ENCODE data around the gene THTPA.

THTPA gene

GRCh38 chr14:23558346-23559009 is 2.4 kb downstream of the THTPA start:
- Histone ChIP-seq H3K4me3 (ENCODE audit: low read depth, low read length) (no peak overlapping the region), H3K27ac (no peak overlapping the region), H3K36me3 (replicated peaks) (peaks cover 6% of the 10 kb centered on the region), H3K27me3 (replicated peaks) (no peaks in the 10 kb centered on the region)
- no peak for DNase-seq
- in situ Hi-C loops (cut with HindIII; ENCODE audit: low pct_ligation_motif_present, low sequenced_read_pairs) = no loop called here
- no peak for TF ChIP-seq CTCF (IDR thresholded peaks at IDR 0.05; ENCODE audit: low read depth, low read length, missing control alignments)

- peak; percentile 99 for TF ChIP-seq CTCF (IDR thresholded peaks at IDR 0.05; ENCODE audit: low read depth, low read length, missing control alignments)
- Histone ChIP-seq H3K27ac (no peak overlapping the region), H3K27me3 (replicated peaks) (no peaks in the 10 kb centered on the region), H3K36me3 (replicated peaks) (peaks cover 6% of the 10 kb centered on the region), H3K4me3 (ENCODE audit: low read depth, low read length) (no peak overlapping the region)
- DNase-seq = peak; percentile 30
- in situ Hi-C loops (cut with HindIII; ENCODE audit: low pct_ligation_motif_present, low sequenced_read_pairs) = no loop called here
These were observed 3.2 kb downstream of the THTPA start for GRCh38 chr14:23559010-23559925.

GRCh38 chr14:23559926-23560520 is 4.0 kb downstream of the THTPA start:
- DNase-seq = no peak
- no peaks in the 10 kb centered on the region for H3K27me3 ChIP-seq (replicated peaks)
- in situ Hi-C loops (cut with HindIII; ENCODE audit: low pct_ligation_motif_present, low sequenced_read_pairs) = no loop called here
- H3K4me3 ChIP-seq (ENCODE audit: low read depth, low read length) = no peak overlapping the region
- TF ChIP-seq CTCF (IDR thresholded peaks at IDR 0.05; ENCODE audit: low read depth, low read length, missing control alignments) = no peak
- peaks cover 6% of the 10 kb centered on the region for H3K36me3 ChIP-seq (replicated peaks)
- no peak overlapping the region for H3K27ac ChIP-seq

- no peaks in the 10 kb centered on the region for H3K27me3 ChIP-seq (replicated peaks)
- in situ Hi-C loops (cut with HindIII; ENCODE audit: low pct_ligation_motif_present, low sequenced_read_pairs) = no loop called here
- DNase-seq = no peak
- H3K36me3 ChIP-seq (replicated peaks) = peaks cover 6% of the 10 kb centered on the region
- TF ChIP-seq CTCF (IDR thresholded peaks at IDR 0.05; ENCODE audit: low read depth, low read length, missing control alignments) = no peak
- no peak overlapping the region for H3K27ac ChIP-seq
- no peak overlapping the region for H3K4me3 ChIP-seq (ENCODE audit: low read depth, low read length)
These were observed 5.2 kb downstream of the THTPA start for GRCh38 chr14:23561259-23561658.

GRCh38 chr14:23561873-23562821 is 6.1 kb downstream of the THTPA start:
- Histone ChIP-seq H3K27ac (no peak overlapping the region), H3K4me3 (ENCODE audit: low read depth, low read length) (no peak overlapping the region), H3K27me3 (replicated peaks) (no peaks in the 10 kb centered on the region), H3K36me3 (replicated peaks) (peaks cover 6% of the 10 kb centered on the region)
- TF ChIP-seq CTCF (IDR thresholded peaks at IDR 0.05; ENCODE audit: low read depth, low read length, missing control alignments) = no peak
- DNase-seq = no peak
- in situ Hi-C loops (cut with HindIII; ENCODE audit: low pct_ligation_motif_present, low sequenced_read_pairs) = no loop called here
